Germinal center (tissue), 1 donor: ENCODE results near the gene ORAI3.

ENCODE experiments used
- DNase-seq: peaks from one replicate; pipeline ENCODE4 v3.0.0; 2012; ENCODE audit warnings: mixed read lengths, low spot score

ORAI3 gene

GRCh38 chr16:30971298-30971697, 22.4 kb downstream of the ORAI3 start:
- DNase-seq, result no peak

- DNase-seq, result no peak
Observed at GRCh38 chr16:30972872-30973271, 24.0 kb downstream of the ORAI3 start.

DNA sequence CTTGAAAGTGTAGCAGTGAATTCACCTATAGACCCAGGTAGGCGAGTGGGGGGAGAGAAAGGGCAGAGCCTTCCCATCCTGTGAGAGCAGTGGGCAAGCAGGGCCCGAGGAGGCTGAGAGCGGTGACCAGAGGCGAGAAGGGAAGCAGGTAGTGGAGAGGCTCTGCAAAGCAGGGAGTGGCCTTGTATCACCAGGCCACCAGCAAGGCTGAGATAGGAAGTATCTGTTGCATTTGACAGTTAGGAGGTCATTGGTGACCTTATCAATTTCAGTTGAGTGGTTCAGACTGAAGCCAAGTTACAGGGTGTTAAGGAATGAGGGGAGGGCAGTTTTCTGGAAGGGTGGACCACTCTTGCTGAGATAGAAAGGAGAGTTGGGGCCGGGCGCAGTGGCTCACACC, 25.5 kb downstream of the ORAI3 start:
- DNase-seq, result no peak

DNA sequence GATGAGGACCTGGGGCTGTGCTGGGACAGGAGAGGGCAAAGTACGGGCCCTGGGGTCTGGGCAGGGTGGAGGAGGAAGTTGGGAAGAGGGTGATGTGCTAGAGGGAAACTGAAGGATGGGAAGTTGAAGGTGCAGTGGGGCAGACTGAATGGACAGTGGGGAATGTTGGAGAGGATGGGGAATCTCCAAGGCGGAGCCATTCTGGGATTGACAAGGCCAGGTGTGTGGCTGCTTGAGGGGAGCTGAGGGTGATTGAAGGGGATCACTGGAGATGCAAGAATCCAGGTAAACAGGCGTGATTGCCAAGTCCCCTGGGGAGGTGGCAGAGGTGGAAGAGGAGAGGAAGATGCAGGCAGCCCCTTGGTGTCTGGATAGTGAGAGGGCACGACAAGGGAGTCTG, 27.6 kb downstream of the ORAI3 start:
- no peak for DNase-seq

DNA sequence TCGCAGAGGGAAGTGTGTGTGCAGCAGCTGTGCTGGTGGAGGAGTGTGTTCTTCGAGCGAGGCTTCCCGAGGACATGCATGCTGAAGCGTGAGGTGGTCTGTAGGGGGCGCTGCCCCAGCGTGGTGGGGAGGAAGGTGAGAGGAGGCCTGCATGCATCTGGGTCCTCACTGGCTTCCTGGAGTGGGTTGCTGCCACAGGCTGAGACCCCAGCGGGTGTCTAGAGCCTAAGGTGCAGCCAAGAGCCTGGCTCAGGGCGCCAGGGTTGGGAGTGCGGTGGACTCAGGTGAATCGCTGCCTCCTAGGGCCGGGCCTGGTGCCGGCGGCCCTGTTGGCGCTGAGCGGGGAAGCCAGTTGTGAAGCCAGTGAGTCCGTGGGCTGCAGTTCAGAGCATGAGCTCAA, 28.6 kb downstream of the ORAI3 start:
- DNase-seq, result no peak

GRCh38 chr16:30979170-30980022, 30.5 kb downstream of the ORAI3 start:
- DNase-seq, result no peak

GRCh38 chr16:30980023-30980371, 31.1 kb downstream of the ORAI3 start:
- no peak for DNase-seq

- DNase-seq, result no peak
Observed at GRCh38 chr16:30980434-30980833, 31.6 kb downstream of the ORAI3 start.

DNA sequence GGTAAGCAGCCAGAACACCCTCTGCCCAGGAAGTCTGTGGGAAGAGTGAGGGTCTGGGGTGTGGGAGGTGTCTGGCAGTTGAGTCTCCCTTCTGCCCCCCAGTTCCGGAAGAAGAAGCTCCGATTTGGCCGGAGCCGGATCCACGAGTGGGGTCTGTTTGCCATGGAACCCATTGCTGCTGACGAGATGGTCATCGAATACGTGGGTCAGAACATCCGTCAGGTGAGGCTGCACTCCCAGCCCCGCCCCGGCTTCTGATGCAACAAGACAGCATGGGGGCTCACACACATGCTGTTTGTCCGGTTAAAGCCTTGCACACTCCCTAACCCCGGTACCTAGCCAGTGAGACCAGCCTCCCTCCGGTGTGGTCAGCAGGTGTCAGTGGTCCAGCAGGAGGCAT, 32.1 kb downstream of the ORAI3 start:
- DNase-seq, result no peak

DNA sequence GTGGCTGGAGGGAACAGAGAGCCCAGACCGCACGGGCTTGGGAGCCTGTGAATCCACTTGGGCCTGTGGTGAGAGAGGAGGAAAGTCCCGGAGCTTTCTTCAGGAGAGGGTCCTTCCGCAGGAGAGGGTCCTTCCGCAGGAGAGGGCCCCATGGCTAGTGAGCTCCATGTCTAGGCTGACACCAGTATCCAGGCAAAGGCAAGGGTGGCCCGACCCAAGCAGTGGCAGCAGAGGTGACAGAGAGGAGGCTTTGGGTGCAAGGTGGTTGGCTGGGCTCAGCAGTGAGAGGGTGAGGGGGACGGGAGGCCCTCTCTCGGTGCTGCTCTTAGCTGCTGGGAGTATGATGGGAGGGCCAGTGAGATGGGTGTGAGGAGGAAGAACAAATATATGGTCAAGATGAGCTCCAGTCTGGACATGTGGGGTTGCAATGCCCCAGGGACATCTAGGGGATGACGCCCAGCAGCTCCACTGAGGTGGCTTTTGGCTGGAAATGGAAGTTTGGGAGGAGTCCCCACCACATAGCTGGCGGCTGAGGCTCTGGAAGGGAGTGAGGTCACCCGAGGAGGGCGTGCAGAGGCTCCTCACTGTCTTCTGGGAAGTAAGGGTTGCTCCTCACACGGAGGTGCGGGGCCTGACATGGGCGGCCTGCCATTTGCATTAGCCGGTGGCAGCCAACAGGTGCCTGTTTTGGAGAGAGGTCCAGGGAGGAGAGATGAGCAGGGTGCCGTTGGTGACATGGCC, 33.9 kb downstream of the ORAI3 start:
- no peak for DNase-seq

DNA sequence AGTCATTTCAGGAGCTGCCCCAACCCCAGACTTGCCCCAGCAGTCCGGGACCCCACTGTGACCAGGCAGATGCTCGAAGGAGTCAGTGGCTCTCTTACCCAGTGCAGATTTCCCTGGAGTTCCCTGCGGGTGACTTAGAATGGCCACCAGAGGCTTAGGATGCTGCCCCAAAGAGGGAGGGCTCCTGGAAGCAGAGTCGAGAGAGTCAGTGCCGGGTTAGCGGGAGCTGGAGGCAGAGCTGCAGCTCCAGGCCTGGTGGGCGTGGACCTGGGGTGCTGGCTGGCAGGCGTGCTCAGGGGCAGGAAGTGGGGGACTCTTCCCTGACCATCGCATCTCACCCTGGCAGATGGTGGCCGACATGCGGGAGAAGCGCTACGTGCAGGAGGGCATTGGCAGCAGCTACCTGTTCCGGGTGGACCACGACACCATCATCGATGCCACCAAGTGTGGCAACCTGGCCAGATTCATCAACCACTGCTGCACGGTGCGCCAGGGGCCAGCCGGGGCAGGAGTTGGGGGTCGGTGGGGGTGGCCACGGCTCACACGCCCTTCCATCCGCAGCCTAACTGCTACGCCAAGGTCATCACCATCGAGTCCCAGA, 34.5 kb downstream of the ORAI3 start:
- DNase-seq, result no peak

DNA sequence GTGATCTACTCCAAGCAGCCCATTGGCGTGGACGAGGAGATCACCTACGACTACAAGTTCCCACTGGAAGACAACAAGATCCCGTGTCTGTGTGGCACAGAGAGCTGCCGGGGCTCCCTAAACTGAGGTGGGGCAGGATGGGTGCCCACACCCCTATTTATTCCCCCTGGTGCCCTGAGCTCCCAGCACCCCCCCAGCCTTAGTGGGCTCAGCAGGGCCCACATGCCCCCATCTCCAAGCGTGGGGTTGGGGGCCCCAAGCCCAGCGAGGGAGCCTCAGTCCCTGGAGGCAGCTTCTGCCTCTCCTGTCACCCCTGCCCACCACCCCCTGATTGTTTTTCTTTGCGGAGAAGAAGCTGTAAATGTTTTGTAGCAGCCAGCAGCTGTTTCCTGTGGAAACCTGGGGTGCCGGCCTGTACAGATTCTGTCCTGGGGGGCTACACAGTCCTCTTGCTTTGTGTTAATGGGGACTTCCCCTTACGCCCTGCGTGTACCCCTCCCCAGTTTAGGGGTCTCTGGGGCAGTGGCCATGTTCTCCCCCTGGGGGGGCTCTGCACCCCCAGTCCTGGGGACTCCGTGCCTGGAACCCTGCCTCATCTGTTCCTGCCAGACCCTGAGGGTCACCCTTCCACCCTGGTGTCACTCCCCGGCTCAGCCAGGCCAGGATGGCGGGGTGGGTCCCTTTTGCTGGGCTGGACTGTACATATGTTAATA, 35.2 kb downstream of the ORAI3 start:
- DNase-seq, result no peak

GRCh38 chr16:30984669-30985400, 36.0 kb downstream of the ORAI3 start, which contains the start of gene HSD3B7:
TSS of gene HSD3B7 (plus strand) at chr16:30985207. CDS start at chr16:30985659, 452 bp downstream.
- peak; percentile 85 for DNase-seq

DNA sequence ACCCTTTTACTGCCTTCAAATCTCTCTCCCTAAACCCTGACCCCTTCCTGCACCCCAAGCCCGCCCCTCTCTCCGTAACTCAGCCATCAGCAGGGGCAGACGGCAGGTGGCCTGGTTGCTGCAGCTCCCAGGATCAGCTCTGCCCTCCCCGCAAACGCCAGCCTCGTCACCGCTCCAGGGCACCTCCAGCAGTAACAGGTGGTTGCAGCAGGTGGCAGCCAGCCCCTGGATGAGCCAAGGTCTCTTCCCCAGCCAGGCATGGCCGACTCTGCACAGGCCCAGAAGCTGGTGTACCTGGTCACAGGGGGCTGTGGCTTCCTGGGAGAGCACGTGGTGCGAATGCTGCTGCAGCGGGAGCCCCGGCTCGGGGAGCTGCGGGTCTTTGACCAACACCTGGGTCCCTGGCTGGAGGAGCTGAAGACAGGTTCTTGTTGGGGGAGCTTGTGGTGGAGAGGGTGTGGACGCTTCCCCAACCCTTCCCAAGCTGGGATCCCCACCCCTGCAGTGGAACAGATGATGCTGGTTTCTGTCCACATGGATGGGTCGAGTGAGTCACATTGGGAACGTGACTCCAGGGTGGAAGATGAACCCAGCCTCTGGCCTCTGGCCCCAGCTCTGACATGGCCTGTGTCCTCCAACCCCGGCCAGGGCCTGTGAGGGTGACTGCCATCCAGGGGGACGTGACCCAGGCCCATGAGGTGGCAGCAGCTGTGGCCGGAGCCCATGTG, 36.7 kb downstream of the ORAI3 start:
- DNase-seq, result no peak

- no peak for DNase-seq
Observed at GRCh38 chr16:30986129-30986991, 37.5 kb downstream of the ORAI3 start.

GRCh38 chr16:30987581-30988190, 38.8 kb downstream of the ORAI3 start:
- no peak for DNase-seq

DNA sequence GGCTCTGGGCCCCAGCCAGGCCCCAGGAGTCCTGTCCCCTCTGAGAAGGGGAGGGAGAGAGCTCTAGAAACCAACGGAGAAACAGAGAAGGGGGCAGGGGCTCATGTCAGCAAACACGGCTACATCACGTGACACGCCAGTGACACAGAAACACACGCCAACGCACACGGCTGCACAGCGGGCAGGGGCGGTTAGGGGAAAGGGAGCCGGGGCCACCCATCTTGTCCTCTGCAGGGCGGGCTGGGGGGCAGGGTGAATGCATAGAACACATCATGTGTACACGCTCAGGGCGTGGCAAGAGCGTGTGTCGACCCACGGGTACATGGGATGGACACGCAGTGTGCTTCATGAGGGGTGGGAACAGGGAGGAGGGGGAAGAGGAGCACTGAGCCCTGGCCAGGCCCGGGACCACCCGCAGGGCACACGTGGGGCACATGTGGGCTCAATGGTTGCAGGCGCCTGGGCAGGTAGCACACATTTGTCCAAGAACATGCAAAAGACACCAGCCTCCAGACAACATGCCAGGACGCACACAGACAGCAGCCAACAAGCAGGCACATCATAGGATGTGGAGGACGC, 40.7 kb downstream of the ORAI3 start:
- no peak for DNase-seq

DNA sequence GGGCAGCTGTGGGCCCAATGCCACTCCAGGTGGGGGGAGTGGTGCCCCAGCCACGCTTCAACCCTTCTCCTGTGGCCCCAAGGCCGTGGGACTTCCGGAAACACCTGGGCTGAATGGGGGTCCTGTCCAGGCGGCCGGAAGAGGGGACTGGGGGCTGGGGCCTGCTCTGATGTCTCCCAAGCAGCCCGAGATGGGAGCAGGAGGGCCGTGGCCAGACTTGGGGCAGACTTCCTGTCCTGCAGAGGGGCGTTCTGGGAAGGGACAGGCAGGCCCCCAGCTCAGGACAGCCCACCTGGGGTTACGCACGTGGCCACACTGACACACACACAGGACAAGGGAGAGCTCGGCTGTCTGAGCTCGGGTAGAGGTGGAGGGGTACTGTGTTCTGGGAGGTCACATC, 41.2 kb downstream of the ORAI3 start:
- DNase-seq, result no peak

GRCh38 chr16:30991052-30991451, 42.2 kb downstream of the ORAI3 start:
- no peak for DNase-seq
